ENCODE measurements around the gene SORCS1. TPM values are rescaled to one million over a fixed set of nuclear protein-coding genes. Genes with fewer than 3 reads are reported as not detected.

The SORCS1 gene
- total and polyA plus RNA-seq, 12 donors = 0.18 to 11.1 (median 1.1) TPM

- DNase-seq = no peak
- Histone ChIP-seq H3K27me3 (no peaks in the 10 kb centered on the region), H3K4me3 (no peak overlapping the region), H3K9me3 (replicated peaks in 1 of 3) (no peaks in the 10 kb centered on the region), H3K36me3 (replicated peaks in 1 of 2) (no peaks in the 10 kb centered on the region), H3K27ac (no peak overlapping the region), H3K4me1 (replicated peaks in 1 of 2) (no peaks in the 10 kb centered on the region)
- WGBS, 4 donors = 70 to 81% (median 73%) methylated on average over 6 of the region's 6 CpGs
- no peak for TF ChIP-seq POLR2A (IDR thresholded peaks at IDR 0.05)
- TF ChIP-seq CTCF (IDR thresholded peaks at IDR 0.05) = no peak
- intact Hi-C loops (cut with DNase I) = no loop called here
Measured at GRCh38 chr10:107085665-107086525, 78.6 kb downstream of the SORCS1 start.

DNA sequence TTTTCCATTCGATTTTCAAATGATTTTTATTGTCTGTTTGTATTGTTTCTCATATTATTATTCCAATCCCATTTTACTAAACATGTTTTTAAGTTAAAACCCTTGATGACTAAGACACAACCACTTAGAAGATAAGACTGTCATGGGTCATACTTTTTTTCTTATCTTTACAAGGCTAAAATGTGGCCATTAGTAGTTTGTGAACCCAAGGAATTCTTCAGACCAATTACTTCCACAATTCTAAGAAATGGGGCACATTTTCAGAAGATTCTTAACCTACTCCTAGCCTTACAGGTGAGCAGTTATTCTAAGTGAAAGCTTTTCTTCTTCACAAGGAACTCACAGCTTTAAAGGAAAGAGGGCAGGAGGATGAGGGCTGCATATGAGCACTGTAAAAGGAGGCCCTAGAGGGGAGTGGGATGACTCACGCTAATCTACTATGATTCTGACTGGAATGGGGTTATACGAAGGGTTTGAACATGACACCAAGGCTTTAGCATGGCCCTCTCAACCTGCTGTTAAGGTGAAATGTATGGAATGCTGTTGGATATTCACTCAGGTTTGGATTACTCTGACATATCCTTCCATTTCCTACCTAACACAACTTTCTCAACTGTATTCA lies 81.0 kb downstream of the SORCS1 start:
- Histone ChIP-seq H3K4me1 (replicated peaks in 1 of 2) (no peaks in the 10 kb centered on the region), H3K27ac (no peak overlapping the region), H3K4me3 (no peak overlapping the region), H3K36me3 (replicated peaks in 1 of 2) (no peaks in the 10 kb centered on the region), H3K27me3 (no peaks in the 10 kb centered on the region), H3K9me3 (replicated peaks in 1 of 3) (no peaks in the 10 kb centered on the region)
- intact Hi-C loops (cut with DNase I) = no loop called here
- DNase-seq = no peak
- WGBS, 4 donors = 53 to 79% (median 67%) methylated on average over 3 of the region's 3 CpGs
- TF ChIP-seq CTCF (IDR thresholded peaks at IDR 0.05) (no peak), POLR2A (IDR thresholded peaks at IDR 0.05) (no peak)

- DNase-seq = no peak
- TF ChIP-seq CTCF (IDR thresholded peaks at IDR 0.05) = no peak
- no peak for TF ChIP-seq POLR2A (IDR thresholded peaks at IDR 0.05)
- Histone ChIP-seq H3K36me3 (replicated peaks in 1 of 2) (no peaks in the 10 kb centered on the region), H3K4me1 (replicated peaks in 1 of 2) (no peaks in the 10 kb centered on the region), H3K4me3 (no peak overlapping the region), H3K27ac (no peak overlapping the region), H3K27me3 (no peaks in the 10 kb centered on the region), H3K9me3 (replicated peaks in 1 of 3) (no peaks in the 10 kb centered on the region)
- intact Hi-C loops (cut with DNase I) = no loop called here
- WGBS, 4 donors = 52 to 69% (median 64%) methylated on average over 1 of the region's 1 CpG
Measured at GRCh38 chr10:107081644-107082043, 82.9 kb downstream of the SORCS1 start.

GRCh38 chr10:107075117-107075516 lies 89.4 kb downstream of the SORCS1 start:
- H3K4me1 ChIP-seq (replicated peaks in 1 of 2) = no peaks in the 10 kb centered on the region
- DNase-seq = no peak
- 52 to 64% (median 56%) methylated on average over 2 of the region's 2 CpGs for whole genome bisulfite sequencing, 4 donors
- H3K27ac ChIP-seq = no peak overlapping the region
- no peak overlapping the region for H3K4me3 ChIP-seq
- H3K9me3 ChIP-seq (replicated peaks in 1 of 3) = no peaks in the 10 kb centered on the region
- intact Hi-C loops (cut with DNase I) = no loop called here
- no peak for TF ChIP-seq POLR2A (IDR thresholded peaks at IDR 0.05)
- no peak for TF ChIP-seq CTCF (IDR thresholded peaks at IDR 0.05)
- no peaks in the 10 kb centered on the region for H3K36me3 ChIP-seq (replicated peaks in 1 of 2)
- no peaks in the 10 kb centered on the region for H3K27me3 ChIP-seq
